Endodermal cell (in vitro differentiated cells): Measurements from ENCODE around the gene CNOT6. TPM values are rescaled to one million over a fixed set of nuclear protein-coding genes. Genes with fewer than 3 reads are reported as not detected.

Experiments
- DNase-seq: peaks from one replicate; pipeline ENCODE4 v3.0.0-alpha.2; 2017
- H3K27ac ChIP-seq: 2 replicates; pipeline ENCODE4 v1.5.1; 2013; ENCODE audit warnings: mild to moderate bottlenecking, low read depth, low read length, moderate library complexity
- H3K27me3 ChIP-seq: 2 replicates; pipeline ENCODE4 v1.6.1; 2013; ENCODE audit warnings: mild to moderate bottlenecking, low read length, moderate library complexity; ENCODE audit not compliant: insufficient read depth, control insufficient read depth, poor library complexity, severe bottlenecking
- H3K36me3 ChIP-seq: 2 replicates; pipeline ENCODE4 v1.7.0; 2013; ENCODE audit warnings: mild to moderate bottlenecking, low read length, moderate library complexity; ENCODE audit not compliant: control insufficient read depth, insufficient read depth
- H3K4me1 ChIP-seq: one replicate; pipeline ENCODE4 v1.7.0; 2013; ENCODE audit warnings: low read length; ENCODE audit not compliant: control insufficient read depth, insufficient read depth
- H3K4me3 ChIP-seq: 2 replicates; pipeline ENCODE4 v1.5.1; 2013; ENCODE audit warnings: mild to moderate bottlenecking, low read length, moderate library complexity
- H3K9ac ChIP-seq: 2 replicates; pipeline ENCODE4 v1.6.1; 2013; ENCODE audit warnings: mild to moderate bottlenecking, low read length, moderate library complexity; ENCODE audit not compliant: poor library complexity, severe bottlenecking; ENCODE audit errors: extremely low read depth
- H3K9me3 ChIP-seq: 2 replicates; pipeline ENCODE4 v1.6.1; 2013; ENCODE audit warnings: mild to moderate bottlenecking, low read length, moderate library complexity; ENCODE audit not compliant: control insufficient read depth
- H3K27ac Mint-ChIP-seq: 2 replicates; pipeline ENCODE4 v1.8.0; 2020; ENCODE audit warnings: mixed read lengths
- H3K27me3 Mint-ChIP-seq: 2 replicates; pipeline ENCODE4 v1.8.0; 2021; ENCODE audit warnings: mild to moderate bottlenecking, mixed read lengths; ENCODE audit not compliant: insufficient read depth
- H3K36me3 Mint-ChIP-seq: 2 replicates; pipeline ENCODE4 v1.8.0; 2020; ENCODE audit warnings: low read depth, mixed read lengths
- H3K4me1 Mint-ChIP-seq: 2 replicates; pipeline ENCODE4 v1.8.0; 2020; ENCODE audit warnings: mixed read lengths
- H3K4me3 Mint-ChIP-seq: 2 replicates; pipeline ENCODE4 v1.8.0; 2020; ENCODE audit warnings: mild to moderate bottlenecking, moderate library complexity, mixed read lengths
- H3K9me3 Mint-ChIP-seq: 2 replicates; pipeline ENCODE4 v1.8.0; 2020; ENCODE audit warnings: mild to moderate bottlenecking, mixed read lengths
- WGBS, 2 experiments: methylation state at CpG; one replicate each; pipeline versions ENCODE4 v1.1.5 to v1.1.7; 2013; ENCODE audit warnings: missing lambda C conversion rate in 2 of 2, mixed read lengths in 1 of 2; ENCODE audit not compliant: insufficient coverage in 1 of 2, insufficient read length in 1 of 2; 5-methylcytosine and 5-hydroxymethylcytosine counted together
- total RNA-seq, 2 donors: library from RNA; stranded (reverse); fragmentation: NEBNext Ultra II Directional in 1 of 2; extraction: Animal tissue kit (Norgen Biotek cat#: 25700) in 1 of 2; gene quantifications; 2 replicates in 1 of 2; 3 replicates in 1 of 2; pipeline ENCODE4 v1.2.1, GENCODE V29; 2021
- TF ChIP-seq, protein P1 (sequence below): fragments of 200-600 bp; sonication (generic); conservative IDR thresholded peaks from 2 replicates; pipeline ENCODE4 v1.5.0; 2021; ENCODE audit warnings: antibody characterized with exemption, mild to moderate bottlenecking

The CNOT6 gene
- total RNA-seq, 2 donors from 2014 or later, result 40.4 to 42.9 TPM

DNA sequence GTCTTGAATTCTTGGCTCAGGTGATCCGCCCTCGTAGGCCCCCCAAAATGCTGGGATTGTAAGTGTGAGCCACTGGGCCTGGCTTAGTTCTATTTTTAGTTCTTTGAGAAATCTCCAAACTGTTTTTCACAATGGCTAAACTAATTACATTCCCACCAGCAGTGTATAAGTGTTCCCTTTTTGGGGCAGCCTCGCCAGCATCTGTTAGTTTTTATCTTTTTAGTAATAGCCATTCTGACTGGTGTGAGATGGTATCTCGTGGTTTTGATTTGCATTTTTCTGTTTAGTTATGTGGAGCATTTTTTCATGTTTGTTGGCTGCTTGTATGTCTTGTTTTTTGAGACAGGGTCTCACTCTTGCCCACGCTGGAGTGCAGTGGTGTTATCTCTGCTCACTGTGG lies 28.2 kb downstream of the CNOT6 start:
- peak overlapping the region; percentile 71 for H3K27ac Mint-ChIP-seq
- Histone ChIP-seq H3K4me1 (peaks cover 4% of the 10 kb centered on the region), H3K9me3 (peaks cover 1% of the 10 kb centered on the region), H3K27ac (no peak overlapping the region), H3K9ac (no peak overlapping the region), H3K27me3 (no peaks in the 10 kb centered on the region), H3K36me3 (peaks cover 5% of the 10 kb centered on the region), H3K4me3 (no peak overlapping the region)
- 87 to 92% methylated on average over 4 to 5 of the region's 5 CpGs for WGBS, 2 experiments
- H3K36me3 Mint-ChIP-seq, result peaks cover 15% of the 10 kb centered on the region
- H3K9me3 Mint-ChIP-seq, result no peaks in the 10 kb centered on the region
- no peak overlapping the region for H3K4me3 Mint-ChIP-seq
- TF ChIP-seq, protein P1, sequence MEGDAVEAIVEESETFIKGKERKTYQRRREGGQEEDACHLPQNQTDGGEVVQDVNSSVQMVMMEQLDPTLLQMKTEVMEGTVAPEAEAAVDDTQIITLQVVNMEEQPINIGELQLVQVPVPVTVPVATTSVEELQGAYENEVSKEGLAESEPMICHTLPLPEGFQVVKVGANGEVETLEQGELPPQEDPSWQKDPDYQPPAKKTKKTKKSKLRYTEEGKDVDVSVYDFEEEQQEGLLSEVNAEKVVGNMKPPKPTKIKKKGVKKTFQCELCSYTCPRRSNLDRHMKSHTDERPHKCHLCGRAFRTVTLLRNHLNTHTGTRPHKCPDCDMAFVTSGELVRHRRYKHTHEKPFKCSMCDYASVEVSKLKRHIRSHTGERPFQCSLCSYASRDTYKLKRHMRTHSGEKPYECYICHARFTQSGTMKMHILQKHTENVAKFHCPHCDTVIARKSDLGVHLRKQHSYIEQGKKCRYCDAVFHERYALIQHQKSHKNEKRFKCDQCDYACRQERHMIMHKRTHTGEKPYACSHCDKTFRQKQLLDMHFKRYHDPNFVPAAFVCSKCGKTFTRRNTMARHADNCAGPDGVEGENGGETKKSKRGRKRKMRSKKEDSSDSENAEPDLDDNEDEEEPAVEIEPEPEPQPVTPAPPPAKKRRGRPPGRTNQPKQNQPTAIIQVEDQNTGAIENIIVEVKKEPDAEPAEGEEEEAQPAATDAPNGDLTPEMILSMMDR, result no peak
- DNase-seq, result no peak
- no peaks in the 10 kb centered on the region for H3K27me3 Mint-ChIP-seq
- H3K4me1 Mint-ChIP-seq, result peaks cover 57% of the 10 kb centered on the region

DNA sequence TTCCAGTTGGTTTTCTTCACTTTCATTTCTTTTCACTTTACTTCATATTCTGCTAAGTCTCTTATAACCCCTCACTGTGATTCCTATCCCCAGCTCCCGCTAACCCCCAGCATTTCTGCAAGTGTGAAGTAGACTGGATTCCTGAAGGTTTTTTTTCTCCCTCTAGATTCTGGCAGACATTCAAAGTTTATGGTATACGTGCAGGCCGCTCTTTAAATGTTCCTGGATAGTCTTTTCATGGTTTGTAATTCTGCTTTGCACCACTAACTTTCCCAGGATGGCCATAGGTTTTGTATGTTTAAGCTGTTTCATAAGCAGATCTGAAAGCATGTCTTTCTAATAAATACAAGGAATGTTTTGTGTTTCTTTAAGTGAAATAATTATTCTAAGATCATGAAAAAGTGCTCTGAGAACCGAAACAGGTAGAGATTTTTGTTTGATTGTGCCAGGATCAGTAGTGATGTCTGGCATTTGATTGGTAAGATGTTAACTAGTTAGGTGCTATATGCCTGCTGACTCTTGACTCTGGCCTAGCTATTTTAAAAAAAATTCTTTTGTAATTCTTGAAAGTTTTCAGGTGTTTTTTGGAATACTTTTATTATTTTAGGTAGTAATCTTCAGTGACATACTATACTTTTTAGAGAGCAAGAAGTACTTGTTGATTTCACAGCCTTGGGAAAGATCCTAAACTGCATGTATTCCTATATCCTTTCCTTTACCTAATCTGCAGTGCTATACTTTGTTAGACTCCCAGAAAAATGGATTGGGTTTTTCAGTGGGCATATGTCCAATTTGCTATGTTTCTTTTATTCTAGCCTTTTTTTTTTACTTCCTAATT lies 29.7 kb downstream of the CNOT6 start:
- H3K4me3 Mint-ChIP-seq, result no peak overlapping the region

DNA sequence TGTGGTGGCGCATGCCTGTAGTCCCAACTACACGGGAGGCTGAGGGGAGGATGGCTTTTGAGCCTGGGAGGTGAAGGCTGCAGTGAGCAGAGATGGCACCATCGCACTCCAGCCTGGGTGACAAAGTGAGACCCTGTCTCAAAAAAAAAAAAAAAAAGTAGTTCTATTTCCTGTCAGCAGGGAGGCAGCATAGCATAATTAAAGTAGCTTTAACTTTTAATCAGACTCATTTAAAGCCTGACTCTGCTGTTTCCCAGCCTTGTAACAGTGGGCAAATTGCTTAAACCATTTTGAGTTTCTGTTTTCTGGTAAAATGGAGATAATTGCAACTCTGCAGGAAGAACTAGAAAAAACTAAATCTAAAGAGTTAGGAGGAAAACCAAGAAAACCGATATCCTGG lies 31.2 kb downstream of the CNOT6 start:
- no peak for DNase-seq
- peaks cover 36% of the 10 kb centered on the region for H3K36me3 Mint-ChIP-seq
- peaks cover 50% of the 10 kb centered on the region for H3K4me1 Mint-ChIP-seq
- Histone ChIP-seq H3K9me3 (peaks cover 27% of the 10 kb centered on the region), H3K36me3 (peaks cover 26% of the 10 kb centered on the region), H3K4me1 (peaks cover 4% of the 10 kb centered on the region), H3K27me3 (no peaks in the 10 kb centered on the region), H3K9ac (no peak overlapping the region), H3K27ac (no peak overlapping the region), H3K4me3 (no peak overlapping the region)
- no peak overlapping the region for H3K4me3 Mint-ChIP-seq
- H3K27ac Mint-ChIP-seq, result peak overlapping the region; percentile 35
- 92 to 93% methylated on average over 4 of the region's 4 CpGs for WGBS, 2 experiments
- no peaks in the 10 kb centered on the region for H3K27me3 Mint-ChIP-seq
- TF ChIP-seq, protein P1, result peak; percentile 16
- peaks cover 10% of the 10 kb centered on the region for H3K9me3 Mint-ChIP-seq

More for the DNA sequence above, 29.7 kb downstream of the CNOT6 start:
- Histone ChIP-seq H3K4me3 (no peak overlapping the region), H3K27me3 (no peaks in the 10 kb centered on the region), H3K9ac (no peak overlapping the region), H3K9me3 (peaks cover 12% of the 10 kb centered on the region), H3K27ac (no peak overlapping the region), H3K36me3 (peaks cover 14% of the 10 kb centered on the region), H3K4me1 (peaks cover 4% of the 10 kb centered on the region)
- DNase-seq, result no peak
- no peaks in the 10 kb centered on the region for H3K9me3 Mint-ChIP-seq
- no peaks in the 10 kb centered on the region for H3K27me3 Mint-ChIP-seq
- WGBS, 2 experiments, result 80 to 81% methylated on average over 3 to 4 of the region's 4 CpGs
- H3K36me3 Mint-ChIP-seq, result peaks cover 24% of the 10 kb centered on the region
- H3K27ac Mint-ChIP-seq, result peak overlapping the region; percentile 44
- TF ChIP-seq, protein P1, result no peak
- peaks cover 50% of the 10 kb centered on the region for H3K4me1 Mint-ChIP-seq
